Measurements from ENCODE around the gene GIN1. TPM values are rescaled to one million over a fixed set of nuclear protein-coding genes. Genes with fewer than 3 reads are reported as not detected.

Gene GIN1
- total RNA-seq, 2 donors from 2014 or later = 7.0 to 9.6 TPM

GRCh38 chr5:103127292-103127817, 7.4 kb upstream of the GIN1 start:
- DNase-seq = no peak
- Histone ChIP-seq H3K9me3 (ENCODE audit: control insufficient read depth, low read length) (no peaks in the 10 kb centered on the region), H3K4me3 (ENCODE audit: low read length) (no peak overlapping the region), H3K9ac (ENCODE audit: extremely low read depth, low read length, poor library complexity, severe bottlenecking) (no peak overlapping the region), H3K27ac (ENCODE audit: low read depth, low read length) (no peak overlapping the region), H3K27me3 (ENCODE audit: control insufficient read depth, insufficient read depth, low read length, poor library complexity, severe bottlenecking) (no peaks in the 10 kb centered on the region), H3K36me3 (ENCODE audit: control insufficient read depth, insufficient read depth, low read length) (peaks cover 17% of the 10 kb centered on the region), H3K4me1 (ENCODE audit: control insufficient read depth, insufficient read depth, low read length) (no peaks in the 10 kb centered on the region)
- Mint-ChIP-seq H3K27me3 (ENCODE audit: insufficient read depth) (no peaks in the 10 kb centered on the region), H3K36me3 (ENCODE audit: low read depth) (peaks cover 8% of the 10 kb centered on the region), H3K4me3 (no peak overlapping the region), H3K9me3 (no peaks in the 10 kb centered on the region), H3K4me1 (peaks cover 4% of the 10 kb centered on the region), H3K27ac (no peak overlapping the region)
- no peak for TF ChIP-seq CTCF (conservative IDR thresholded peaks at IDR 0.05)
- WGBS, 2 experiments (ENCODE audit: insufficient coverage in 1 of 2, insufficient read length in 1 of 2) = 100% methylated on average over 1 of the region's 2 CpGs; no CpG with 5 or more reads in 1 of the 2 experiments

GRCh38 chr5:103126557-103126956, 6.6 kb upstream of the GIN1 start:
- Mint-ChIP-seq H3K27ac (no peak overlapping the region), H3K27me3 (ENCODE audit: insufficient read depth) (no peaks in the 10 kb centered on the region), H3K9me3 (no peaks in the 10 kb centered on the region), H3K36me3 (ENCODE audit: low read depth) (peaks cover 8% of the 10 kb centered on the region), H3K4me1 (peaks cover 11% of the 10 kb centered on the region), H3K4me3 (no peak overlapping the region)
- no peak for DNase-seq
- no peaks in the 10 kb centered on the region for H3K4me1 ChIP-seq (ENCODE audit: control insufficient read depth, insufficient read depth, low read length)
- H3K27me3 ChIP-seq (ENCODE audit: control insufficient read depth, insufficient read depth, low read length, poor library complexity, severe bottlenecking) = no peaks in the 10 kb centered on the region
- H3K9me3 ChIP-seq (ENCODE audit: control insufficient read depth, low read length) = no peaks in the 10 kb centered on the region
- 90 to 93% methylated on average over 4 to 5 of the region's 5 CpGs for WGBS, 2 experiments (ENCODE audit: insufficient coverage in 1 of 2, insufficient read length in 1 of 2)
- no peak overlapping the region for H3K4me3 ChIP-seq (ENCODE audit: low read length)
- H3K27ac ChIP-seq (ENCODE audit: low read depth, low read length) = no peak overlapping the region
- no peak for TF ChIP-seq CTCF (conservative IDR thresholded peaks at IDR 0.05)
- peaks cover 17% of the 10 kb centered on the region for H3K36me3 ChIP-seq (ENCODE audit: control insufficient read depth, insufficient read depth, low read length)
- no peak overlapping the region for H3K9ac ChIP-seq (ENCODE audit: extremely low read depth, low read length, poor library complexity, severe bottlenecking)

GRCh38 chr5:103122242-103122641, 2.3 kb upstream of the GIN1 start:
- Histone ChIP-seq H3K4me1 (ENCODE audit: control insufficient read depth, insufficient read depth, low read length) (peaks cover 3% of the 10 kb centered on the region), H3K27ac (ENCODE audit: low read depth, low read length) (no peak overlapping the region), H3K9ac (ENCODE audit: extremely low read depth, low read length, poor library complexity, severe bottlenecking) (no peak overlapping the region), H3K27me3 (ENCODE audit: control insufficient read depth, insufficient read depth, low read length, poor library complexity, severe bottlenecking) (no peaks in the 10 kb centered on the region), H3K9me3 (ENCODE audit: control insufficient read depth, low read length) (no peaks in the 10 kb centered on the region), H3K4me3 (ENCODE audit: low read length) (peak overlapping the region; percentile 87), H3K36me3 (ENCODE audit: control insufficient read depth, insufficient read depth, low read length) (peaks cover 3% of the 10 kb centered on the region)
- 75% methylated on average over 3 of the region's 3 CpGs for WGBS, 2 experiments (ENCODE audit: insufficient coverage in 1 of 2, insufficient read length in 1 of 2)
- H3K4me1 Mint-ChIP-seq = peaks cover 22% of the 10 kb centered on the region
- H3K9me3 Mint-ChIP-seq = no peaks in the 10 kb centered on the region
- H3K4me3 Mint-ChIP-seq = no peak overlapping the region
- DNase-seq = no peak
- TF ChIP-seq CTCF (conservative IDR thresholded peaks at IDR 0.05) = no peak
- no peaks in the 10 kb centered on the region for H3K27me3 Mint-ChIP-seq (ENCODE audit: insufficient read depth)
- H3K36me3 Mint-ChIP-seq (ENCODE audit: low read depth) = peaks cover 8% of the 10 kb centered on the region
- H3K27ac Mint-ChIP-seq = no peak overlapping the region

Measured in endodermal cell (in vitro differentiated cells).